ENCODE data around the gene DNAJC15. TPM values are rescaled to one million over a fixed set of nuclear protein-coding genes. Genes with fewer than 3 reads are reported as not detected.

DNAJC15 gene
- total RNA-seq, 3 donors from 2014 or later, result 9.2 to 14.4 (median 12.9) TPM

DNA sequence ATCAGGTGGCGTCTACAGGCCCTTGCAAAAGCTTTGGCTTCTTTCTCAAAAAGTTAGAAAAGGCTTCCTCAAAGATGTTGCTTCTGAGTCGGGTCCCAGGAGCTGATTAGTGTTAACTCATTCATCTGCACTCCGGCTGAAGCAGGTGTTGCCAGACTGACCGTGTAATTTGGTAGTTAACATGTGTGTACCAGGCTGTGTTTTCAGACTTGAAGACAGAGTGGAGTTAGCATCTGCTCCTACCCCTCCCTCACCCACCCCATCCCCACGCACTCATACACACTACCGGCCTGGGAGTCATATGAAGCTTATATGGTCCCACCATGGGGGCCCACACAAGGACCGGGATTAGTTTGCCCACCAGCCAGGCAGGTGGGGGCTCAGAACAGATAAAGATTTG is 111.5 kb downstream of the DNAJC15 start:
- no peaks in the 10 kb centered on the region for H3K4me1 ChIP-seq
- H3K27ac ChIP-seq, result no peak overlapping the region
- DNase-seq (ENCODE audit: low spot score in 2 of 2), result no peak
- no peak overlapping the region for H3K4me3 ChIP-seq
- no peaks in the 10 kb centered on the region for H3K27me3 ChIP-seq
- intact Hi-C loops (cut with DNase I; ENCODE audit: low total_unique reads), result no loop called here
- H3K9me3 ChIP-seq, result no peaks in the 10 kb centered on the region
- H3K36me3 ChIP-seq, result no peaks in the 10 kb centered on the region
- TF ChIP-seq, protein P1, sequence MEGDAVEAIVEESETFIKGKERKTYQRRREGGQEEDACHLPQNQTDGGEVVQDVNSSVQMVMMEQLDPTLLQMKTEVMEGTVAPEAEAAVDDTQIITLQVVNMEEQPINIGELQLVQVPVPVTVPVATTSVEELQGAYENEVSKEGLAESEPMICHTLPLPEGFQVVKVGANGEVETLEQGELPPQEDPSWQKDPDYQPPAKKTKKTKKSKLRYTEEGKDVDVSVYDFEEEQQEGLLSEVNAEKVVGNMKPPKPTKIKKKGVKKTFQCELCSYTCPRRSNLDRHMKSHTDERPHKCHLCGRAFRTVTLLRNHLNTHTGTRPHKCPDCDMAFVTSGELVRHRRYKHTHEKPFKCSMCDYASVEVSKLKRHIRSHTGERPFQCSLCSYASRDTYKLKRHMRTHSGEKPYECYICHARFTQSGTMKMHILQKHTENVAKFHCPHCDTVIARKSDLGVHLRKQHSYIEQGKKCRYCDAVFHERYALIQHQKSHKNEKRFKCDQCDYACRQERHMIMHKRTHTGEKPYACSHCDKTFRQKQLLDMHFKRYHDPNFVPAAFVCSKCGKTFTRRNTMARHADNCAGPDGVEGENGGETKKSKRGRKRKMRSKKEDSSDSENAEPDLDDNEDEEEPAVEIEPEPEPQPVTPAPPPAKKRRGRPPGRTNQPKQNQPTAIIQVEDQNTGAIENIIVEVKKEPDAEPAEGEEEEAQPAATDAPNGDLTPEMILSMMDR (IDR thresholded peaks at IDR 0.05), result no peak
- no peak for TF ChIP-seq POLR2AphosphoS5 (IDR thresholded peaks at IDR 0.05)

- intact Hi-C loops (cut with DNase I; ENCODE audit: low total_unique reads), result no loop called here
- H3K4me1 ChIP-seq, result no peaks in the 10 kb centered on the region
- no peak overlapping the region for H3K27ac ChIP-seq
- no peak for DNase-seq (ENCODE audit: low spot score in 2 of 2)
- no peaks in the 10 kb centered on the region for H3K27me3 ChIP-seq
- TF ChIP-seq, protein P1 (IDR thresholded peaks at IDR 0.05), result no peak
- H3K36me3 ChIP-seq, result no peaks in the 10 kb centered on the region
- H3K4me3 ChIP-seq, result no peak overlapping the region
- H3K9me3 ChIP-seq, result no peaks in the 10 kb centered on the region
Measured at GRCh38 chr13:43135516-43135915, 112.1 kb downstream of the DNAJC15 start.

GRCh38 chr13:43136920-43137575 is 113.7 kb downstream of the DNAJC15 start:
- Histone ChIP-seq H3K27ac (no peak overlapping the region), H3K27me3 (no peaks in the 10 kb centered on the region), H3K9me3 (no peaks in the 10 kb centered on the region), H3K4me1 (no peaks in the 10 kb centered on the region), H3K36me3 (no peaks in the 10 kb centered on the region), H3K4me3 (peak overlapping the region in 1 of 3 donors; percentile 29)
- no peak for DNase-seq (ENCODE audit: low spot score in 2 of 2)
- intact Hi-C loops (cut with DNase I; ENCODE audit: low total_unique reads), result no loop called here
- no peak for TF ChIP-seq POLR2A (IDR thresholded peaks at IDR 0.05)
- TF ChIP-seq, protein P1 (IDR thresholded peaks at IDR 0.05), result no peak

DNA sequence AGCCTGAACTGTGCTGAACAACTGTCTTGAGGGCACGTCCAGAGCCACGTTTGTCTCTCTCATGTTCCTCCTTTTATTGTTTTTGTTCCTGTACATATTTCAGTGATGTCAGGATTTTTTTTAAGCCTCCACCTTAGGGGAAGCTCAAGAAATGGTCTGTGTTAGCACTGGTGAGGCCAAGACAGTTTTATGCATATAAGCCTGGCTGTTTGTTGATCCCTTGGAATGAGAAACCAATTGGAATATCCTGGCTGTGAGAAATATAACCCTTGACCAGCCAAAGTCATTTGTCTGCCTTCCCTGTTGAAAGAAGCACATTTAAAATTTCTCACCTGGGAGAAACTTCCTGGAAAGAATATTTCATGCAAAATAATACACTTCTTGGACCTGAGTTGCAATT is 115.8 kb downstream of the DNAJC15 start:
- Histone ChIP-seq H3K9me3 (no peaks in the 10 kb centered on the region), H3K36me3 (no peaks in the 10 kb centered on the region), H3K27me3 (no peaks in the 10 kb centered on the region), H3K4me1 (no peaks in the 10 kb centered on the region), H3K27ac (no peak overlapping the region), H3K4me3 (no peak overlapping the region)
- intact Hi-C loops (cut with DNase I; ENCODE audit: low total_unique reads), result no loop called here
- no peak for DNase-seq (ENCODE audit: low spot score in 2 of 2)
- TF ChIP-seq POLR2AphosphoS5 (IDR thresholded peaks at IDR 0.05) (no peak), POLR2A (IDR thresholded peaks at IDR 0.05) (no peak)
- TF ChIP-seq, protein P1 (IDR thresholded peaks at IDR 0.05), result no peak

GRCh38 chr13:43139921-43140320 is 116.5 kb downstream of the DNAJC15 start:
- H3K36me3 ChIP-seq, result no peaks in the 10 kb centered on the region
- no peaks in the 10 kb centered on the region for H3K27me3 ChIP-seq
- TF ChIP-seq POLR2A (IDR thresholded peaks at IDR 0.05) (no peak), POLR2AphosphoS5 (IDR thresholded peaks at IDR 0.05) (no peak)
- TF ChIP-seq, protein P1 (IDR thresholded peaks at IDR 0.05), result no peak
- H3K27ac ChIP-seq, result no peak overlapping the region
- intact Hi-C loops (cut with DNase I; ENCODE audit: low total_unique reads), result no loop called here
- no peaks in the 10 kb centered on the region for H3K9me3 ChIP-seq
- no peak for DNase-seq (ENCODE audit: low spot score in 2 of 2)
- no peak overlapping the region for H3K4me3 ChIP-seq
- no peaks in the 10 kb centered on the region for H3K4me1 ChIP-seq
